ENCODE results near the gene DLGAP3.

GRCh38 chr1:34926156-34926555 is 3.3 kb downstream of the DLGAP3 start:
- no peak for TF ChIP-seq YY1 (IDR thresholded peaks at IDR 0.05)
- TF ChIP-seq CTCF (IDR thresholded peaks at IDR 0.05; ENCODE audit: low read depth, low read length, missing input control): no peak
- TF ChIP-seq REST (IDR thresholded peaks at IDR 0.05): no peak
- TF ChIP-seq MAX (IDR thresholded peaks at IDR 0.05): no peak

Data from liver (tissue), 2 donors.